T47D (cell line): ENCODE data around the gene C19orf44.

Source experiments
- DNase-seq, 2 experiments: peaks; one replicate each; pipeline versions ENCODE4 v3.0.0 to v3.0.0-alpha.2; 2011 to 2012; ENCODE audit warnings: low read depth in 1 of 2, low spot score in 1 of 2
- JUND ChIP-seq: IDR thresholded peaks from 2 replicates; pipeline ENCODE4 v1.6.1; 2012; ENCODE audit warnings: low read depth
- in situ Hi-C: cut with HindIII; loops from 2 replicates; pipeline ENCODE4 v1.10.0; 2016; ENCODE audit warnings: low sequenced_read_pairs, low pct_unique_long_range_greater_than_20kb

C19orf44 gene

GRCh38 chr19:16525751-16526481, 29.7 kb downstream of the C19orf44 start:
- in situ Hi-C loops = no loop called here
- DNase-seq = no peak
- TF ChIP-seq JUND = no peak

DNA sequence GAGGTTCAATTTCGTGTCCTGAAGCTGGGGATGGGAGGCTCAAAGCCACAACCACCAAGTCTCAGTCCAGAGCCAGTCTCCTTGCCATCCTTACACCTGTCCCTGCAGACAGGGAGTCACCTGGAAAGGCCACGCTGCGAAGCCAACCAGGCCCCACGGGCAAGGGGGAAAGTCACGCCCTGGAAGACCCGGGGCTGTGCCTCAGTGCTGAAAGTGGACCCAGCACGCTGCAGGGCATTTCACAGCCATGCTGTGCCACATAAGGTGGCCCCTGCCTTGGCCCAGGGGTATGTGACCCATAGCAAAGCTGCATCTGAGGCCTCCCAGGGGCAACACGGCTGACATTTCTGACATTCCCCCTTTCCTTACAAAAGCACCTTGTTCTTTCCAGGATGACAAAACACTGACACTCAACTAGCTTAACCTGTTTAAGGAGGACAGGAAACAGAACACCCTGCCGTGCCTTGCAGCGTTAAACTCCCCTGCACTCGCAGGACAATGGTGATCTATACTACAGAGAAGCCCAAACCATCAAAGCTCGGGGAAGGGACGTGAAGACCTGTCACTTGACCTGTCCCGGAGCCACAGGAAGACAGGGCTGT, 31.2 kb downstream of the C19orf44 start:
- DNase-seq = peak in 1 of 2 experiments; percentile 51
- no peak for TF ChIP-seq JUND
- in situ Hi-C loops = no loop called here

DNA sequence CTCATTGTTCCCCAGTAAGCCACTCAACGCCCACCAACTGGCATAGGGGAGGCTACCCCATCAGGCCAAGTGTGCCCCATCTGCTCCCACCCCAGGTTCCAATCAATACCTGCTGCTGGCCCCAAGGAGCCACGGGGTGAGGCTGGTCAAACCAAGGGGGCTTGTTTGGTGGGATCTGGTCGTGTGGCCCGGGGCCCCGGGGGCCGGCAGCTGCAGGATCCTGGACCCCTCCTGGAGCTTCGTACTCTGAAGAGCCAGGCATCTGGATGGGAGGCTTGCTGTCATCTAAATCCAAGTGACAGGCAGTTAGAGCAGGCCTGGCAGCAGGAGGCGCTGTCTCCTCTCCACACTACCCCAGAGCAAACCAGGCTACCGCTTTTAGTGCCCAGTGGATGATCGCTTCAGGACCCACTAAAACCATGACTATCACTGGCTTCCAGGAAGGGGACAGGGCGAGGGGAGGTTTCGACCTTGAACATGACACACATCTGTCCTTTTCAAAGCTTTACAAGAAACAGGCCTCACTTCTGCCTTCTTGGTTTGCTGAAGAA, 31.9 kb downstream of the C19orf44 start:
- DNase-seq = peak in 1 of 2 experiments; percentile 22
- in situ Hi-C loops = no loop called here

DNA sequence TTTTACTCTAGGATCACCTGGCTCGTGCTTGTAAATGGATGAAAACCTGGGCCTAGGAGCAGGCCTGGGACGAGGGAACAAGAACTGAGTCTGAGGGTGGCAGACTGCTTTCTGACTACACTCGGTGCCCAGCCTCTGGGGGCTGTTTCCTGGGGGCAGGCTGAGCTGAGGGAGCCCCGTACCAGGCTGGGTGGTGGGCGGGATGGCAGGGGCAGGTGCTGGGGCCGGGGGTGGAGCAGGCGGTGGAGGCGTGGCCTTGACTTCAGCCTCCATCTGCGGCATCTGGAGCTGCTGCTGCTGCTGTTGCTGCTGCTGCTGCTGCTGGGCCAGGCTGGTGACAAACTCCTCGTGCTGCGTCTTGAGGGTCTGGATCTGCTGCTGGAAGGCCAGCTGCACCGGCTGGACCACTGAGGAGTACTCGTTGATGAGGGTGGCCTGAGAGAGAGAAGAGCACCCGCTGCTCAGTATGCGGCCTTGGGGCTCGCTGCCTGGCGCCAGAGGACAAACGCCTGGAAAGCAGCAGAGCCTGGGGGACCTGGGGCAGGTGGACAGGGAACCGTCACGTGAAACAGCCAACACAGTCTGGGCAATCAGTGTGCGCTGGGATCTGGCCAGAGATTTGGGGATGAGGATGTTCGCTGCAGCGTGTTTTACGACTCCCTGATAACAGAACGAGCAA, 33.4 kb downstream of the C19orf44 start:
- DNase-seq = no peak
- in situ Hi-C loops = no loop called here
- TF ChIP-seq JUND = no peak

More for the DNA sequence above, 31.9 kb downstream of the C19orf44 start:
- TF ChIP-seq JUND = no peak

GRCh38 chr19:16530540-16531379, 34.6 kb downstream of the C19orf44 start:
- DNase-seq = no peak
- no peak for TF ChIP-seq JUND
- in situ Hi-C loops = no loop called here

GRCh38 chr19:16531380-16531669, 35.1 kb downstream of the C19orf44 start:
- DNase-seq = no peak
- no peak for TF ChIP-seq JUND
- in situ Hi-C loops = no loop called here

GRCh38 chr19:16532440-16533234, 36.4 kb downstream of the C19orf44 start:
- no peak for DNase-seq
- in situ Hi-C loops = no loop called here
- no peak for TF ChIP-seq JUND

- TF ChIP-seq JUND = no peak
- DNase-seq = no peak
- in situ Hi-C loops = no loop called here
Observed at GRCh38 chr19:16535381-16535780, 39.2 kb downstream of the C19orf44 start.

DNA sequence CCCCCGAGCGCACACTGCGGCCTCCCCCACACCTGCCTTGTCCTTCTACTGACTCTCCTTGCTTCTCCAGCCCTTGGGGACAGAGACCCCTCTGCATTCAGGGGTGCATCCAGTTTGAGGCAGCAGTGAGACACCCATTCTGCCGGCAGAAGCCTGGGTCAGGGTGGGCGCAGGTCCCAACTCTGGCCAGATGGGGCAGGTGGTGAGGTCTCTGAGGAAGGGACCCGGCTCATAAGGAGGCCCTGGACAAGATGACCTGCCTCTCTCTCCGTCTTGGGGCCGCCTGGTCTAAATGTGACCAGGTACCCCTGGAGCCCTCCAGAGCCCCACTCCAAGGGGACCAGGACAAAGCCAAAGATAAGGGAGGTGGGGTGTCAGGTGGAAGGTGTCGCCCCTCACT, 39.9 kb downstream of the C19orf44 start:
- in situ Hi-C loops = no loop called here
- TF ChIP-seq JUND = no peak

DNA sequence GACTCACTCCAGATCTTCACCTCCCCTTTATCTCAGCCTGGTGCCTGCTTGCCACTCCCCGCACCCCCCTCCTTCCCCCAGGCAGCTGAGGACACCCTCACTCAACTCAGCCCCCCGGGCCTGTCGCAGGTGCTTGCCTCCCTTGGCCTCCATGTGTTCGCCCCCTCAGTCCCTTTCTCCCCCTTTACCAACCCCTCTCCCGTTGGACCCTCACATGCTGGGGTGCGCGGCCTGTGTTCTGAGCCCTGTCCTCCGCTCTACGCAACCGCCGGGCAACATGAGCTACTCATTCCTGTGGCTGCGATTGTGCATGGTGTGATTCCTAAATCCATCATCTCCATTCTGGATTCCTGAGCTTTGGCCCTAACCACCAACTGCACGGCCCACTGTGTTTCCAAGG, 40.9 kb downstream of the C19orf44 start:
- no peak for TF ChIP-seq JUND
- in situ Hi-C loops = no loop called here
- DNase-seq = no peak

More for the DNA sequence above, 39.9 kb downstream of the C19orf44 start:
- DNase-seq = no peak

DNA sequence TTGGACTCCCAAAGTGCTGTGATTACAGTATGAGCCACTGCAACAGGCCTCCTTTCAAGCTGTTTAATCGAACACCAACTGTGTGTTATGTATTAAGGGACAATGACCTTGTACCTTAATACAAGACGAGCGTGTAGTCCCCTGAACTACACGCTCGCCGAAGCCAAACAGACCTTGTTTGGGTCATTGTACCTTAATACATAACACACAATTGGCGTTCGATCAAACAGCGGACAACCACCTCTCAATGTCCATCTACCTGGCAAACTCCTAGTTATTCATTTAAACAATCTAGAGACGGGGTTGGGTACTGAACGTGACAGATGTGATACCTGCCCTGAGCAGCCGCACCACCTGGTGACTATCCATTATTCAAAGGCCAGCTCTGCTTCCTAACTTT, 44.8 kb downstream of the C19orf44 start:
- no peak for DNase-seq
- in situ Hi-C loops = no loop called here
- no peak for TF ChIP-seq JUND

DNA sequence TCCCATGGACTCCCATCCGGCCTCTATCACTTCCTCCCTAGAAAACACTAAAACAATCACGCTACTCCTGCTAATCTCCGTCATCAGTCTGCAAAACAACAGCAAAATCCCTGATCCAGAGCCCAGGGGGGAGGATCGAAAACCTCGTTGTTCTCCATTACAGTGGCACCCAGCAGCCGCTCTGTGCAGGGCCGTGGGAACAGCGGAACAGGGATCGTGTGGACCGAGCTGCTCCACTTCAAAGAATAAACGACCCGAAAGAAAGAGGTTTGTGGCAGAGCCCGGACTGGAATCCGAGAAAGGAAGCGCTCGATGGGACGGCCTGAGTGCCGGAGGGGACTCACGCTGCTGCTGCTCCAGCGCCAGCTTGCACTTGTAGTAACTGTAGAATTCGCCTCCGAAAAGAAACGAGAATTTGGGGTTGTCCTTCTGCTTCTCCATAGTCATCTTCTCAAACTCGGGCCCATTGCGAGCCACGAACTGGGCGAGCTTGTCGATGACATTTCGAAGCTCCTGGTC, 45.4 kb downstream of the C19orf44 start:
- in situ Hi-C loops = no loop called here
- TF ChIP-seq JUND = no peak
- DNase-seq = peak in 1 of 2 experiments; percentile 11
